Memory B cell (primary cell): ENCODE data around the gene SRP14.
"Not testable (repeated sequence)": the region's sequence is repeated elsewhere in the genome, so short reads cannot be mapped to it uniquely, and the experiment has no call there.

ENCODE experiments used
- ATAC-seq: fragments of 150-1000 bp; cut with Tn5 transposase; 2 replicates; pipeline ENCODE4 v1.10.0; 2021; ENCODE audit warnings: low read depth, mild to moderate bottlenecking, moderate library complexity
- DNase-seq, 2 donors: peaks; one replicate each; pipeline ENCODE4 v3.0.0; 2022; ENCODE audit warnings: low spot score in 2 of 2
- H3K27ac Mint-ChIP-seq: one replicate; pipeline ENCODE4 v1.8.0; 2022; ENCODE audit warnings: mild to moderate bottlenecking, moderate library complexity, mixed read lengths
- H3K27me3 Mint-ChIP-seq: one replicate; pipeline ENCODE4 v1.8.0; 2022; ENCODE audit warnings: mixed read lengths
- H3K36me3 Mint-ChIP-seq: one replicate; pipeline ENCODE4 v1.8.0; 2022; ENCODE audit warnings: mild to moderate bottlenecking, mixed read lengths
- H3K4me1 Mint-ChIP-seq: one replicate; pipeline ENCODE4 v1.8.0; 2022; ENCODE audit warnings: mixed read lengths
- H3K4me3 Mint-ChIP-seq: one replicate; pipeline ENCODE4 v1.8.0; 2022; ENCODE audit warnings: mild to moderate bottlenecking, moderate library complexity, mixed read lengths
- H3K9me3 Mint-ChIP-seq: one replicate; pipeline ENCODE4 v1.8.0; 2022; ENCODE audit warnings: mixed read lengths

The SRP14 gene

GRCh38 chr15:40073716-40074490 is 34.9 kb upstream of the SRP14 start:
- not testable (repeated sequence) for H3K9me3 Mint-ChIP-seq, H3K27ac Mint-ChIP-seq, H3K27me3 Mint-ChIP-seq, ATAC-seq, DNase-seq, H3K36me3 Mint-ChIP-seq
- H3K4me3 Mint-ChIP-seq: peak overlapping the region; percentile 14
- H3K4me1 Mint-ChIP-seq: peaks cover 12% of the 10 kb centered on the region

- ATAC-seq: no peak
- Mint-ChIP-seq H3K9me3 (no peaks in the 10 kb centered on the region), H3K36me3 (no peaks in the 10 kb centered on the region), H3K4me1 (peaks cover 13% of the 10 kb centered on the region), H3K27me3 (no peaks in the 10 kb centered on the region), H3K4me3 (no peak overlapping the region), H3K27ac (peak overlapping the region; percentile 65)
- no peak for DNase-seq
Observed at GRCh38 chr15:40072216-40072990, 33.4 kb upstream of the SRP14 start.

DNA sequence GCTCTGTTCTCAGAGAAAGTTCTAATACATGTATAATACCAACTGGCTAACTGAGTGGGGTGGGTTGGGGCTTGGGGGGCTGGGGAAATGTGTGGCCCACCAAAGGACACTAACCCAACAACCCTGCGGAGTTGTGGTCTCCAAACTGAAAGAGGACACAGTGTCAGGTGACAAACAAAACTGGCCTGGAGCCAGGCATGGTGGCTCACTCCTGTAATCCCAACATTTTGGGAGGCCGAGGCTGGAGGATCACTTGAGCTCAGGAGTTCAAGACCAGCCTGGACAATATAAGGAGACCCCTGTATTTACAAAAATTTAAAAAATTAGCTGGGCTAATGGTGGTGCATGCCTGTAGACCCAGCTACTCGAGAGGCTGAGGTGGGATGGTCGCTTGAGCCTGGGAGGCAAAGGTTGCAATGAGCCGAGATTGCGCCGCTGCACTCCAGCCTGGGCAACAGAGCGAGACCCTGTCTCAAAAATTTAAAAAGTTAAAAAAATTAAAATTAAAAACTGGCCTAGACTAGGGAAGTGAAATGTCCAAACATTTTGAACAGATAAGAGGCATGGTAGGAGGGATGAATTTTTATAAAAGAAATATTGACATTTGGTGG is 31.7 kb upstream of the SRP14 start:
- no peak for ATAC-seq
- Mint-ChIP-seq H3K4me1 (peaks cover 13% of the 10 kb centered on the region), H3K27ac (peak overlapping the region; percentile 87), H3K36me3 (no peaks in the 10 kb centered on the region), H3K27me3 (no peaks in the 10 kb centered on the region), H3K9me3 (no peaks in the 10 kb centered on the region), H3K4me3 (no peak overlapping the region)
- no peak for DNase-seq

DNA sequence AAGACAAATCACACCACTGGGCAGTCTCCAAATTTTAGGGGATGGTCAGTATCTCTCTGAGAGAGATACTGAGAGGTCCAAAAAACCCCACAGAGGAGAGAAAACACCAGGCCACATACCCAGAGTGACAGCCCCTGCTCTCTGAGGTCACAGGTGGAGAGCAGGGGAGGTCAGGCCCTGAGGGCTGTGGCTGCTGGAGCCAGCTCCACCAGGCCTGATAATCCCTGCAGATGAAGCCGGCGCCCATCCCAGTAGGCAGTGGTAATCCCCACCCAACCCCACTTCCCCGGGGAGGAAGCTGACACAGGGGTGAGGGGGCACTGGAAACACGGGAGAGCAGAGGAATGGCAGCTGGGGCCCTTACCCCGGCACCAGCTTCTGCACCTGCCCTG is 31.2 kb upstream of the SRP14 start:
- Mint-ChIP-seq H3K36me3 (no peaks in the 10 kb centered on the region), H3K4me3 (peak overlapping the region; percentile 46), H3K4me1 (peaks cover 14% of the 10 kb centered on the region), H3K27ac (peak overlapping the region; percentile 87), H3K9me3 (no peaks in the 10 kb centered on the region), H3K27me3 (no peaks in the 10 kb centered on the region)
- DNase-seq (no peak), ATAC-seq (no peak)

- no peaks in the 10 kb centered on the region for H3K9me3 Mint-ChIP-seq
- H3K27ac Mint-ChIP-seq: peak overlapping the region; percentile 87
- ATAC-seq (peak; percentile 68), DNase-seq (peak in 1 of 2 donors; percentile 59)
- H3K36me3 Mint-ChIP-seq: no peaks in the 10 kb centered on the region
- peak overlapping the region; percentile 46 for H3K4me3 Mint-ChIP-seq
- H3K27me3 Mint-ChIP-seq: no peaks in the 10 kb centered on the region
- peaks cover 21% of the 10 kb centered on the region for H3K4me1 Mint-ChIP-seq
Observed at GRCh38 chr15:40069178-40070165, 30.5 kb upstream of the SRP14 start.

DNA sequence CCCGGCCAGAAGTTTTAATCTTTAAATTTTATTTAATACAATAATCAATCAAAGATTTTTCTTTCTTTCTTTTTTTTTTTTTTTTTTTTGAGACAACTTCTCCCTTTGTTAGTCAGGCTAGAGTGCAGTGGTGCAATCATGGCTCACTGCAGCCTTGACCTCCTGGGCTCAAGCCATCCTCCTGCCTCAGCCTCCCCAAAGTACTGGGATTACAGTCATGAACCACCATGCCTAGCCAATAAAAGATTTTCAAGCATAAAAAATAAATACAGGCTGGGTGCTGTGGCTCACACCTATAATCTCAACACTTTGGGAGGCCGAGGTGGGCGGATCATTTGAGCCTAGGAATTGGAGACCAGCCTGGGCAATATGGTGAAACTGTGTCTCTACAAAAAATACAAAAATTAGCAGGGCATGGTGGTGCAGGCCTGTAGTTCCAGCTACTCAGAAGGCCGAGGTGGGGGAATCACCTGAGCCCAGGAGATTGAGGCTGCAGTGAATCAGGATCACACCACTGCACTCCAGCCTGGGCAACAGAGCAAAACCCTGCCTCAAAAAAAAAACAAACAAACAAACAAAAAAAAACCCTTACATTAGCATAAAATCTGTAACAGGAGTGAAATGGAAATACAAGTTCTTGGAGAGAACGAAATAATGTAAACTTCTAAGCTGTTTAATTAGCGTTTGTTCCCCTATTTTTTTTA is 29.1 kb upstream of the SRP14 start:
- peaks cover 30% of the 10 kb centered on the region for H3K4me1 Mint-ChIP-seq
- ATAC-seq (no peak), DNase-seq (no peak)
- H3K27ac Mint-ChIP-seq: peak overlapping the region; percentile 87
- H3K27me3 Mint-ChIP-seq: no peaks in the 10 kb centered on the region
- H3K9me3 Mint-ChIP-seq: no peaks in the 10 kb centered on the region
- H3K36me3 Mint-ChIP-seq: no peaks in the 10 kb centered on the region
- no peak overlapping the region for H3K4me3 Mint-ChIP-seq

DNA sequence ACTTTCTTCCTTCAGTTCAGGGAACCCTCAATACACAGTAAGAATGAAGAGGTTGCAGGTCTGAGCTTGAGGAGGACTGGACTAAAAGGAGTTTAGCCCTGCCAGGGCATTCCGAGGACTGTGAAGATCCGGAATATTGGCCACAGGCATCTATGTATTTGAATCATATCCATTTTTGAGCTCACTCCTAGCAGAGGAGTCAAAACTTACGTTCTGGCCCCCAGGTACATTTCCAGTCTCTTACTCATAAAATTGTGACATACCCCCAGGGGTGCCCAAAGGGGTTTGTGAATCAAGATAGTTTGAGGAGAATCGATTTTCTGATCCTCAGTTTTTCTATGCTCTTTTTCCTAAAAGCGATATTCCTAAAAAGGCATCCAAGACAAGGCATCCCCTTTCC is 27.6 kb upstream of the SRP14 start:
- no peaks in the 10 kb centered on the region for H3K36me3 Mint-ChIP-seq
- H3K4me3 Mint-ChIP-seq: no peak overlapping the region
- no peaks in the 10 kb centered on the region for H3K9me3 Mint-ChIP-seq
- H3K27me3 Mint-ChIP-seq: no peaks in the 10 kb centered on the region
- ATAC-seq: no peak
- no peak overlapping the region for H3K27ac Mint-ChIP-seq
- DNase-seq: no peak
- peaks cover 28% of the 10 kb centered on the region for H3K4me1 Mint-ChIP-seq

GRCh38 chr15:40065166-40065565 is 26.2 kb upstream of the SRP14 start:
- DNase-seq (no peak), ATAC-seq (no peak)
- Mint-ChIP-seq H3K36me3 (no peaks in the 10 kb centered on the region), H3K27ac (peak overlapping the region; percentile 95), H3K9me3 (no peaks in the 10 kb centered on the region), H3K4me1 (peaks cover 28% of the 10 kb centered on the region), H3K4me3 (no peak overlapping the region), H3K27me3 (no peaks in the 10 kb centered on the region)

DNA sequence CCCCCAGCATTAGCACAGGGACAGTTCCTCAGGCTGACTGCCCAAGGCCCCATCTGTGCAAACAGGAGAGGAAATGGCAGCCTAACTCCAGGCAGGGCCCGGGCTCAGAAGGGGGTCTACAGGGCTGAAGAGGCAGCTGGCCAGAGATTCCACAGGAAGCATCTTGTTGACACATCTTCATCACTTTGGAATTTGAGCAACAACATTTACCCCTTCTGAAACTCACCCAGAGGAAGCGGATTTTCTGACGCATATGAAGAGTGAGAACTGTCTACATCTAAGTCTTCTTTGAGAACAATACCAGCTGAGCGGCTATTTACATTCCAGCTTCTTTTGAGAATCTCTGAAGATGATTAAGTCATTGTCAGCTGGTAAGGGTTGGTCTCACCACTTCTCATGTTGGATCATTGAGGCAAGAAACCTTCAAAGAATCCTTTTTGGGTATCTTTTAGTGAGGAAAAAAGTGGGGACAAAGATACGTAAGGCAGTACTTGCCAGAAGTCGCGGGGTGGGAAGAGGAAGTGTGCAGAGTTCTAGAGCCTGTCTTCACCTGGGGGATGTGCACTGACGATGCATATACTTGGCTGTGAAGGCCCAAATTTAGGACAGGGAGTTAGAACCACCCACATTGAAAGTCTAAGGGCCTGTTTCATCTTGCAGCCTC is 25.4 kb upstream of the SRP14 start:
- DNase-seq (peak in 1 of 2 donors; percentile 32), ATAC-seq (peak; percentile 72)
- Mint-ChIP-seq H3K4me1 (peaks cover 25% of the 10 kb centered on the region), H3K9me3 (no peaks in the 10 kb centered on the region), H3K27ac (peak overlapping the region; percentile 95), H3K36me3 (peaks cover 1% of the 10 kb centered on the region), H3K27me3 (no peaks in the 10 kb centered on the region), H3K4me3 (peak overlapping the region; percentile 40)

- Mint-ChIP-seq H3K4me1 (peaks cover 22% of the 10 kb centered on the region), H3K27me3 (no peaks in the 10 kb centered on the region)
- no peak for ATAC-seq
Observed at GRCh38 chr15:40063563-40064011, 24.6 kb upstream of the SRP14 start.

DNA sequence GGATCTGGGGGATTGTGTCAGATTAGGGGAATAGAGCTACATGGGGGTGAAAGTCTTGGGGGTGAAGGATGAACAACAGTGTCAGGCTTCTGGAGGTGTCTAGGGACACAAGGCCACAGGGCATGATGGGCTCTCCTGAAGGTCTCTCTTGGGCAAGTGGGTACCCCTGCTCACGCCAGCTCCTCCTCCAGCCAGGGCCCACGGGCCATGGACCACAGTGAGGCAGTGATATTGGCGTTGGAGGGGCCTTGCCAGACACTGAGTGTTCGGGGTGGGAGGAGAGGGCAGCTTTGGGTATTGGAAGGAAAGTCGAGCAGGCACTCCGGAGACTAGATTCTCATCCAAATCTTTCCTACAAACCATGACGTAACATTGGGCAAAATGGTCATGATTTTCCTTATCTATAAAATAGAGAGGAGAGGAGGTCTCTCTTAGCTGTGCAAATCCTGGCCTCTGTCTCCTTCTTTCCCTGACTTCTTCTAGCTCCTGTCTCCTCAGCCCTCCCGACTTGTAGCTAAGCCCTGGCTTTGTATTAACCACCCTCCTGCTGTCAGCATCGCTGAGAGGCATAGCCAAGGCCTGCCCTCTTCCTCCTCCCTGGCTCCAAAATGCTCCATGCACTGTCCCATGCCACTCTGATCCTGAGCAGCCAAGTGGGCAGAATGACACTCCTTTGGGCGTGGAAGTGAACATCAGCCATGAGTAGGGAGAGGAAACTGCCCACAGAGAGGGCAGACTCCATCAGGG is 24.0 kb upstream of the SRP14 start:
- no peak overlapping the region for H3K27ac Mint-ChIP-seq
- ATAC-seq (no peak), DNase-seq (no peak)
- H3K27me3 Mint-ChIP-seq: no peaks in the 10 kb centered on the region
- peaks cover 2% of the 10 kb centered on the region for H3K36me3 Mint-ChIP-seq
- peaks cover 27% of the 10 kb centered on the region for H3K4me1 Mint-ChIP-seq
- H3K9me3 Mint-ChIP-seq: no peaks in the 10 kb centered on the region
- H3K4me3 Mint-ChIP-seq: no peak overlapping the region

More at GRCh38 chr15:40063563-40064011, 24.6 kb upstream of the SRP14 start:
- Mint-ChIP-seq H3K36me3 (peaks cover 2% of the 10 kb centered on the region), H3K9me3 (no peaks in the 10 kb centered on the region), H3K4me3 (no peak overlapping the region), H3K27ac (peak overlapping the region; percentile 95)
- no peak for DNase-seq
